ENCODE data around the gene SCRG1. TPM values are rescaled to one million over a fixed set of nuclear protein-coding genes. Genes with fewer than 3 reads are reported as not detected.
A peak's percentile ranks its signal among the peaks of the same experiment; 100 is the strongest.

Gene SCRG1
- total RNA-seq, 1 donor, result 7.6 TPM

GRCh38 chr4:173417833-173418232 is 18.9 kb upstream of the SCRG1 start:
- H3K36me3 ChIP-seq (ENCODE audit: insufficient read depth, low read length), result no peaks in the 10 kb centered on the region
- H3K4me2 ChIP-seq (ENCODE audit: insufficient read depth, low read length), result no peak overlapping the region
- no peak overlapping the region for H3K27ac ChIP-seq (ENCODE audit: low read depth, low read length)
- H3K27me3 ChIP-seq (ENCODE audit: insufficient read depth, low read length), result no peaks in the 10 kb centered on the region
- no peak for TF ChIP-seq CTCF (IDR thresholded peaks at IDR 0.05; ENCODE audit: extremely low read depth, low read depth, low read length)
- no peak overlapping the region for H2AFZ ChIP-seq (ENCODE audit: low read length)
- H3K4me3 ChIP-seq (ENCODE audit: insufficient read depth, low read length), result no peak overlapping the region
- no peaks in the 10 kb centered on the region for H4K20me1 ChIP-seq (ENCODE audit: insufficient read depth, low read length)
- H3K4me1 ChIP-seq (ENCODE audit: insufficient read depth, low read length), result peaks cover 17% of the 10 kb centered on the region
- no peaks in the 10 kb centered on the region for H3K79me2 ChIP-seq (ENCODE audit: insufficient read depth, low read length)
- no peaks in the 10 kb centered on the region for H3K9me3 ChIP-seq (ENCODE audit: low read depth, low read length)
- DNase-seq (ENCODE audit: insufficient read length, low spot score, missing footprints), result no peak

- Histone ChIP-seq H3K4me3 (ENCODE audit: insufficient read depth, low read length) (peak overlapping the region; percentile 24), H3K4me1 (ENCODE audit: insufficient read depth, low read length) (peaks cover 17% of the 10 kb centered on the region), H4K20me1 (ENCODE audit: insufficient read depth, low read length) (no peaks in the 10 kb centered on the region), H3K27ac (ENCODE audit: low read depth, low read length) (peak overlapping the region; percentile 21), H3K27me3 (ENCODE audit: insufficient read depth, low read length) (no peaks in the 10 kb centered on the region), H3K9me3 (ENCODE audit: low read depth, low read length) (no peaks in the 10 kb centered on the region), H2AFZ (ENCODE audit: low read length) (peak overlapping the region; percentile 73), H3K79me2 (ENCODE audit: insufficient read depth, low read length) (no peaks in the 10 kb centered on the region), H3K36me3 (ENCODE audit: insufficient read depth, low read length) (no peaks in the 10 kb centered on the region), H3K4me2 (ENCODE audit: insufficient read depth, low read length) (peak overlapping the region; percentile 54)
- peak; percentile 51 for DNase-seq (ENCODE audit: insufficient read length, low spot score, missing footprints)
- peak; percentile 40 for TF ChIP-seq CTCF (IDR thresholded peaks at IDR 0.05; ENCODE audit: extremely low read depth, low read depth, low read length)
Measured at GRCh38 chr4:173415885-173416653, 17.2 kb upstream of the SCRG1 start.

- Histone ChIP-seq H2AFZ (ENCODE audit: low read length) (no peak overlapping the region), H3K27me3 (ENCODE audit: insufficient read depth, low read length) (no peaks in the 10 kb centered on the region), H3K9me3 (ENCODE audit: low read depth, low read length) (no peaks in the 10 kb centered on the region), H3K27ac (ENCODE audit: low read depth, low read length) (peak overlapping the region; percentile 21), H3K4me2 (ENCODE audit: insufficient read depth, low read length) (peak overlapping the region; percentile 54), H3K36me3 (ENCODE audit: insufficient read depth, low read length) (peaks cover 2% of the 10 kb centered on the region), H3K4me1 (ENCODE audit: insufficient read depth, low read length) (peaks cover 10% of the 10 kb centered on the region), H4K20me1 (ENCODE audit: insufficient read depth, low read length) (no peaks in the 10 kb centered on the region), H3K79me2 (ENCODE audit: insufficient read depth, low read length) (no peaks in the 10 kb centered on the region), H3K4me3 (ENCODE audit: insufficient read depth, low read length) (no peak overlapping the region)
- no peak for DNase-seq (ENCODE audit: insufficient read length, low spot score, missing footprints)
- TF ChIP-seq CTCF (IDR thresholded peaks at IDR 0.05; ENCODE audit: extremely low read depth, low read depth, low read length), result no peak
Measured at GRCh38 chr4:173415092-173415491, 16.2 kb upstream of the SCRG1 start.

- Histone ChIP-seq H3K27ac (ENCODE audit: low read depth, low read length) (no peak overlapping the region), H3K36me3 (ENCODE audit: insufficient read depth, low read length) (peaks cover 4% of the 10 kb centered on the region), H3K4me3 (ENCODE audit: insufficient read depth, low read length) (no peak overlapping the region), H3K79me2 (ENCODE audit: insufficient read depth, low read length) (no peaks in the 10 kb centered on the region), H3K4me2 (ENCODE audit: insufficient read depth, low read length) (no peak overlapping the region), H4K20me1 (ENCODE audit: insufficient read depth, low read length) (no peaks in the 10 kb centered on the region), H2AFZ (ENCODE audit: low read length) (no peak overlapping the region), H3K4me1 (ENCODE audit: insufficient read depth, low read length) (peaks cover 10% of the 10 kb centered on the region), H3K27me3 (ENCODE audit: insufficient read depth, low read length) (no peaks in the 10 kb centered on the region), H3K9me3 (ENCODE audit: low read depth, low read length) (no peaks in the 10 kb centered on the region)
- DNase-seq (ENCODE audit: insufficient read length, low spot score, missing footprints), result no peak
- no peak for TF ChIP-seq CTCF (IDR thresholded peaks at IDR 0.05; ENCODE audit: extremely low read depth, low read depth, low read length)
Measured at GRCh38 chr4:173414456-173414855, 15.5 kb upstream of the SCRG1 start.
